T-helper 1 cell (primary cell): Measurements from ENCODE around the gene HNRNPD.
A peak's percentile ranks its signal among the peaks of the same experiment; 100 is the strongest.
"Not testable (repeated sequence)": the region's sequence is repeated elsewhere in the genome, so short reads cannot be mapped to it uniquely, and the experiment has no call there.

Source experiments
- DNase-seq, 5 donors: peaks; one replicate each; pipeline ENCODE4 v3.0.0-alpha.2; 2012 to 2020
- total RNA-seq, 4 donors: gene quantifications; one replicate each; lab custom pipeline; 2026; lab: John Stamatoyannopoulos, UW

HNRNPD gene, protein sequence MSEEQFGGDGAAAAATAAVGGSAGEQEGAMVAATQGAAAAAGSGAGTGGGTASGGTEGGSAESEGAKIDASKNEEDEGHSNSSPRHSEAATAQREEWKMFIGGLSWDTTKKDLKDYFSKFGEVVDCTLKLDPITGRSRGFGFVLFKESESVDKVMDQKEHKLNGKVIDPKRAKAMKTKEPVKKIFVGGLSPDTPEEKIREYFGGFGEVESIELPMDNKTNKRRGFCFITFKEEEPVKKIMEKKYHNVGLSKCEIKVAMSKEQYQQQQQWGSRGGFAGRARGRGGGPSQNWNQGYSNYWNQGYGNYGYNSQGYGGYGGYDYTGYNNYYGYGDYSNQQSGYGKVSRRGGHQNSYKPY
- 153 to 180 (median 157) reads per million in 4 donors for total RNA-seq

DNA sequence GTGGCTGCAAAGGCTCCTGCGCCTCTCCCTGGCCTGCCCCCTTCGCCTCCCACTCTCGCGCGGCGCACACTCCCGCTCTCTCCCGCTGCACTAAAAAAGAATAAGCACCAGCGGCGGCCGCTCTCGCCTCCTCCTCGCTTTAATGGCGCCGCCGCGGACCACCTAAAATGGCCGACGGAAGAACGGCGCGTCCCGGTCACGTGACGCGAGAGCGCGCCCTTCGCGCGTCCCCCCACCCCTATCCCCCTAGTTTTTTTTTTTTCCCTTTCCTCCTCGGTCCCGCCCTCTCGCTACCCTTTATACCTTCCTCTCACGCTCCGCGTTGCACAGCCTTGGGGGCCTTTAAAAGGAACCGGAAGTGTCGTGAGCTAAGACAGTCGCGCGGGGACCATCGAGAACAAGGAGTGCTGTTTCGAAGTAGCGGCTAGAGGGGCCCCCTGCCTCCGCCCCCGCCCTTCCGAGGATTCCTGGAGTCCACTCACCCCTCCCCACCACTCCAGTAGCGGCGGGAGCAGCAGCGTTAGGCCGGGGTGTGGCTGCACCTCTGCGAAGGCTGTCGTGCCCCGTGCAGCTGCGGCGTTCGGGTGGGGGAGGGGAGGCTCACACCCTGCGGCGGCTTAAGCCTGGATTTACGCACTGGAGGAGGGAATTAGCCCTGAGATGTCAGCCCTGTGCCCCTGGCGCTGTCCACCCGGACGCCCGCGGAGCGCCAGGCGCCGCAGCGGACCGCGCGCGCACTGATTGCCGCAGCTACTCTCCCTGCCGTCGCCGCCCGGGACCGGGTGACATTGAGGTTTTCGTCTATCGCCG is at the start of gene HNRNPD:
Gene HNRNPD (minus strand): TSS at position 176 of the 810 bp plus-strand sequence. CDS start 313 bp downstream, outside the sequence.
- DNase-seq: peak; percentile 81 to 99 (median 88)

DNA sequence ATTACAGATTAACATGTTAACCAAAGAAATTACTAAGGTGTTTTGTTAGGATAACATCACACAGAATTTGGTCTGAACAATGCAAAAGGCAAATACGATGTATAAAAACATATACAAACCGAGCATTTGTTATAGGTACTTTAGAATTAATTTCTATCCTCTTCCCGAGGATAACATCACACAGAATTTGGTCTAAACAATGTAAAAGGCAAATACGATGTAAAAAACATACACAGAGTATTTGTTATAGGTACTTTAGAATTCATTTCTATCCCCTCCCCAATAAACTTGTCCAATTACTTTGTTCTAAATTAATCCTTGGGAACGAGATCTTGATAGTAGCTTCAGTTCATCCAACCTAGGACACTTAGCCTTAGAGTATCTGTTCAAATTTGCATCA is 48.8 kb upstream of the HNRNPD start:
- no peak for DNase-seq

DNA sequence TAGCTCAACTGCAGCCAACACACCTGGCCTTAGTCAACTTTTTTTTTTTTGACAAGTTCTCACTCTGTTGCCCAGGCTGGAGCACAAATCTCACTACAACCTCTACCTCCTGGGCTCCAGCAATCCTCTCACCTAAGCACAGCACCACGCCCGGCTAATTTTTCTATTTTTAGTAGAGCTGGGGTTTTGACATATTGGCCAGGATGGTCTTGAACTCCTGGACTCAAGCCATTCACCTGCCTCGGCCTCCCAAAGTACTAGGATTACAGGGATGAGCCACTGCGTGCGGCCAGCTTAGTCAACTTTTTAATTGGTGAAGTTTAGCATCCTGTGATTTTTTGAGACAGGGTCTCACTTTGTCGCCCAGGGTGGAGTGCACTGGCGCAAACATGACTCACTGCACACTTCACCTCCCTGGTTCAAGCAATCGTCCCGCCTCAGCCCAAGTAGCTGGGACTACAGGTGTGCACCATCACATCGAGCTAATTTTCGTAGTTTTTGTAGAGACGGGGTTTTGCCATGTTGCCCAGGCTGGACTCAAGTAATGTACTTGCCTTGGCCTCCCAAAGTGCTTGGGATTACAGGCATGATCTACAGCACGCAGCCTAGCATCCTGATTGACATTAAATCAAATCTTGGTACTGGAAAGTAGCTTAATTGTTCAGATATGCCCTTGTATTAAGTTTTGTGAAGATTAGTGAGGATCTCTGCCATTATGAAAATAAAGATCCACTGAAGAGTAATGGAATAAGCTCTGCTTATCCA is 48.2 kb upstream of the HNRNPD start:
- no peak for DNase-seq

DNA sequence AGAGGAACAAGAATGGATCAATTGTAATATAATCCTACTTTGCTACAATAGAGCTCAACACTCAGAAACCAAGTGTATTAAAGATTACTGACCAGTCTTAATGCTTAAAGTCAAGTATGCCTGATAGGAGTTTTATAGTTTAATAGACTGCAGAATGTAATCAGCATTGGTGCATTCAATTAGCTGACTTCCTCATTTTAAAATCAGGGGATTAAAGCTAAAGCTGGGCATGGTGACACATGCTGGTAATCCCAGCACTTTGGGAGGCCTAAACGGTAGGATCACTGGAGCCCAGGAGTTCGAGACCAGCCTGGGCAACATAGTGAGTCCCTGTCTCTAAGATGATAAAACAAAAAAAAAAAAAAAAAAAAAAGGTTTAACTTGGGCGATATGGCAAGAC is 45.7 kb upstream of the HNRNPD start:
- DNase-seq: no peak

DNA sequence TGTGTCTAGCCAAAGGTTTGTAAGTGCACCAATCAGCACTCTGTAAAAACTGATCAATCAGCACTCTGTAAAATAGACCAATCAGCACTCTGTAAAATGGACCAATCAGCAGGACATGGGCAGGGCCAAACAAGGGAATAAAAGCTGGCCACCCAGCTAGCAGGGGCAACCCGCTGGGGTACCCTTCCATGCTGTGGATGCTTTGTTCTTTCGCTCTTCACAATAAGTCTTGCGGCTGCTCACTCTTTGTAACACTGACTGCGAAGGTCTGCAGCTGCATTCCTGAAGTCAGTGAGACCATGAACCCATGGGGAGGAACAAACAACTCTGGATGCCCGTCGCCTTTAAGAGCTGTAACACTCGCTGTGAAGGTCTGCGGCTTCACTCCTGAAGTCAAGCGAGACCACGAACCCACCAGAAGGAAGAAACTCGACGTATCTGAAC is 42.2 kb upstream of the HNRNPD start:
- no peak for DNase-seq

DNA sequence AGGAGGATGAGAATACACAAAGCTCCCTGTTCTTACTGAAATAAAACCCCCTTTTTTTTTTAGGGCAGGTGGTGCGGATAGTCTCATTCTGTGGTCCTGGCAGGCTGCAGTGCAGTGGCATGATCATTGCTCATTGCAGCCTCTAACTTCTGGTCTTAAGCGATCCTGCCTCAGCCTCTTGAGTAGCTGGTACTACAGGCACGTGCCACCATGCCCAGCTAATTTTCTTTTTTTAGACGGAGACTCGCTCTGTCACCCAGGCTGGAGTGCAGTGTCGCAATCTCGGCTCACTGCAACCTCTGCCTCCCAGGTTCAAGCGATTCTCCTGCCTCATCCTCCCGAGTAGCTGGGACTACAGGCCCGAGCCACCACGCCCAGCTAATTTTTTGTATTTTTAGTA is 41.3 kb upstream of the HNRNPD start:
- DNase-seq: not testable (repeated sequence)

DNA sequence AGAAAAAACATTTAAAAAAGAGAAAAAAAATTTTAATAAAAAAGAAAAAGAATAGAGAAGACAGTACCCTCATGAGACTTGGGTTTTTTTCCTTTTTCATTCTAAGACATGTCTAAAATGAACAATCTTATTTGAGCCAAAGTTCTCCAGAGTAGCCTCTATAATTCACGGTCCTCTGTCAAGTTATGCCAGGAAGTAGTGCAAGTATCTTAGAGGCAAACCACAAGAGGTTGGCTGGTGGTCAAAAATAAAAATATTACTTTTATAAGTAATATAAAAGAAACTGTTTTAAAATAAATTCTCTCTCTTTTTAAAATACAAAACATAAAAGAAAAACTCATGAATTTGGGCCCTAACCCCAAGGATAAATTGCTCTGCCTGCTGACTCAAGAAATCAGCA is 29.9 kb upstream of the HNRNPD start:
- DNase-seq: no peak

DNA sequence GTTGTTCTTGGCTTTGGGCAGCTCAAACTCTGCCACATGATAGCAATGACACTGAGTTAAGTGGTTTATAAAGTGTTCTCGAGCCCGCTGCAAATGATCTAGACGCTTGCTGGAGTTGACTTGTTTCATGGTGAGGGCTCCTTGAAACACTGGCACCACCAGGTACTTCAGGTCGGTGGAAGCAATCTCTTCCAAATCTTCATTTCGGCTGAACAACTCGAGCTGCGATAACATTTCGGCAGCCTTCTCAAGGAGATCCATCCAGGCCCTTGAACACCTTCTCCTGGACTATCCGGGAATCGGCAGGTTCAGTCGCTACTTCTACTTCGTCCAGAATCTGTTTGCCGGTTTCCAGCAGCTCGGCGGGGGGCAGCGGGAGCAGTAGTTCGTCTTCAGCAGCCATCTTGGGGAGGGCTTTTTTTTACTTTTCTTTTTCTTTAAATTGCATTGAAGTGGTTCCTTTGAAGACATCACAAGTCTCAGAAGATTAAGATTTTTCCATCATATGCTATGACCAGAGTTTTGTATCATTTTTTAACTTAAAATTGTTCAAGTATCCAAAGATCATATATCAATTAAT is 28.5 kb upstream of the HNRNPD start:
- no peak for DNase-seq

DNA sequence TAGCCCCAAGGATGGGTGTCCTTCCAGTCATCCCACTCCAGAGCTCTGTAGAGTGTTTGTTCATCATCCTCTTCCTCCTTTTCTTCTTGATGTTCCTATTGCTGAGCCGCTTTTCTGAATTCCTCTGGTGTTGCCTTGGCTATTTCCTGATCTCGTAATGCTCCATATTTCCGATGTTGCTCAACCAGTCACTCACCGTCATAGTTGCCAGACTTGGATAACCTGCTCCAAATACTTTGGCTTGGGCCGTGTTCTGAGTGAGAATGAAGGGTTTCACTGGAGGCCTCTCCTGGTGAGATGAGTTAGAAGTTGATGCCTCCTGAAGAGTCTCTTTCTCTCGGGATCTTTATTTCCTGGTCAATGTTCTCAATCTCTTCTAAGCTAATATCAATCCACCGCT is 27.8 kb upstream of the HNRNPD start:
- DNase-seq: no peak

DNA sequence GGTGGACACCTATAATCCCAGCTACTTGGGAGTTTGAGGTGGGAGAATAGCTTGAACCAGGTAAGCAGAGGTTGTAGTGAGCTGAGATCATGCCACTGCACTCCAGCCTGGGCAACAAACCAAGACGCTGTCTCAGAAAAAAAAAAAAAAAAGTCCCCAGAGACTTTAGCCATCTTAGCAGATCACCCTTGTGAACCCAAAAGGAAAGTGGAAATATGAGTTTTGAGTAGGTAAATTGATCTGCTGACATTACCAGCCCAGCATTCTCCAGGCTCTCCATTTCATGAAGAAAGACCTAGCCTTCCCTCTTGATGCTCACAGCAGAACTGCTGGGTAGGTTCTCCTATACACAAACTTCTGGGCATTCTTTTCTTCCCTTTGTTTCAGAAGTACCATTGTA is 24.5 kb upstream of the HNRNPD start:
- DNase-seq: no peak

DNA sequence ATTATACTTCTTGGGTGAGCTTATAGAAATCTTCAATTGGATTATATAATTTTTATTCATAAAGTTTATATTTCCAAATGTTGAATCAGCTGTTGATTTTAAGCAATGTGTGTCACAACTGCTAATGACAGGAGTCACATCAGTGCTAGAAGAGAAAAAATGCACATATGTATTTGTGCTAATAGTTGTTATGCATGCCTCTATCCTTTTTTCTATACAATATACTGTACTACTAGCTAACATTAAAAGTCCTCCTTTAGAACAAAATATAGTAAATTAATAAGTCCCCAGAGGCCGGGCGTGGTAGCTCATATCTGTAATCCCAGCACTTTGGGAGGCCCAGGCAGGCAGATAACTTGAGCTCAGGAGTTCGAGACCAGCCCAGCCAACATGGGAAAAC is 23.7 kb upstream of the HNRNPD start:
- DNase-seq: no peak

DNA sequence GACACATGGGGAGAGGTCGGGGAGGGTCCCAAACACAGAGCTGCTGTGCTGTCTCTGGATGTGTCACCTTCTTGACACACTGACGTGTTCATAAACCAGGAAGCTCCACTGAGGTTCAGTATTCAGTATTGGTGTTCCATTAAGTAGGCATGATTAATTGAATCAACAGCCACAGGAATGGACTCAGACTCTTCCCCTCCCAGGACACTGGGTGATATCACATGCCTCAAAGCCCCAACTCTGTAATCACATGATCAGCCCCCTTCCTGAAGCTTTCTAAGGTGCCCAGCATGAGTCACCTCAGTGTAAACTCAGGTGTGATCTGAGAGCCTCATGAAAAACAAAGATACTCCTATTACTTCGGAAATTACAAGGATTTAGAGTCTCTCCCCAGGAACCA is 21.1 kb upstream of the HNRNPD start:
- no peak for DNase-seq

DNA sequence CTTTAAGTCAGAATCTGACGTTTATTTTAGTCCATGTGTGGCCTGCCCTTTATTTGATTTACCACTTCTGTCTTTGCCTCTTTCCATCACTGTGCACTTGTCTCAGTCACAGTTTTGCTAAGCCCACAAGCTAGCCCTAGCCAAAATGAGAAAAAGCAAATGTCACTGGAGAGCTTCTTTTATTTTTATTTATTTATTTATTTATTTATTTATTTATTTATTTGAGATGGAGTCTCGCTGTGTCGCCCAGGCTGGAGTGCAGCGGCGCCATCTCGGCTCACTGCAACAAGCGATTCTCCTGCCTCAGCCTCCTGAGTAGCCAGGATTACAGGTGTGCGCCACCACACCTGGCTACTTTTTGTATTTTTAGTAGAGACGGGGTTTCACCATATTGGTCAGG is 16.3 kb upstream of the HNRNPD start:
- not testable (repeated sequence) for DNase-seq

DNA sequence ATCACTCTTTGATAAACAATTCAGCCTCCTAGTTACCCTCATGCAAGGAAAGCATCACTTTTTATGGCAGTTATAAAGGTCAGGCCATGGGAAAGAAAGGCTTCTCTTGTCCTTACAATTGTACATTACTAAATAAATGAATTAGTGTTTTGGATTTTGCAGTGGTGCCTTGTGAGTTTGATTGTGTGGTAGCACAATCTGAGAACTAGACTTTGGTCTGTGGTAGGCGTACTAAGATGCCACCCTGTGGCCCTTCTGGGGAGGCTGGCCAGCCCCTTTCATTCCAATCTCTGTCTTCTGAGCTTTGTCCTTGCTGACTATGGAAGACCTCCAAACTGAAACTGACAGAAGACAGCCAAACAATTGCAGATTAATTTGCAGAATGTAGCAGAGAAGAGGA is 14.6 kb upstream of the HNRNPD start:
- DNase-seq: no peak

DNA sequence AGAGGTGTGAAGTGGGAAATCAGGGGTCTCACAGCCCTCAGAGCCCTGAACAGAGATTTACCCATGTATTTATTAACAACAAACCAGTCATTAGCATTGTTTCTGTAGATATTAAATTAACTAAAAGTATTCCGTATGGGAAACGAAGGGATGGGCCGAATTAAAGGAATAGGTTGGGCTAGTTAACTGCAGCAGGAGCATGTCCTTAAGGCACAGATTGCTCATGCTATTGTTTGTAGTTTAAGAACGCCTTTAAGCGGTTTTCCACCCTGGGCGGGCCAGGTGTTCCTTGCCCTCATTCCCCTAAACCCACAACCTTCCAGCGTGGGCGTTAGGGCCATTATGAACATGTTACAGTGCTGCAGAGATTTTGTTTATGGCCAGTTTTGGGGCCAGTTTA is 12.5 kb upstream of the HNRNPD start:
- DNase-seq: not testable (repeated sequence)

DNA sequence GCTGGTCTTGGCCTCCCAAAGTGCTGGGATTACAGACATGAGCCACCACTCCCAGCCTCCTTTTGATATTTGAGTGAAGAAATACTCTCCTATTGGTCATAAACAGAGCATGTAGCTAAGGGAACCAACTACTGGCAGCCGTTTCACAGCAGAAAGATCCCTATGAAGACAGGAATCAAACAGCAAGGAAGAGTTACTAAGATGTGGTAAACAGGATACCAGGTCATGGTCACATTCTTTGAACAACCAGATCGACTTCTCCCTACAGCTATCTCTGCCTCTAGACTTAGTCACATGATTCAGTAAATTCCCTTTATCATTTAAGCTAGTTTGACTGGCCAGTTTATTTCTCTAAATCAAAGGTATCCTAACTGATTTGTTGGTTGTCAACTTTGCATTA is 9.0 kb upstream of the HNRNPD start:
- DNase-seq: no peak

DNA sequence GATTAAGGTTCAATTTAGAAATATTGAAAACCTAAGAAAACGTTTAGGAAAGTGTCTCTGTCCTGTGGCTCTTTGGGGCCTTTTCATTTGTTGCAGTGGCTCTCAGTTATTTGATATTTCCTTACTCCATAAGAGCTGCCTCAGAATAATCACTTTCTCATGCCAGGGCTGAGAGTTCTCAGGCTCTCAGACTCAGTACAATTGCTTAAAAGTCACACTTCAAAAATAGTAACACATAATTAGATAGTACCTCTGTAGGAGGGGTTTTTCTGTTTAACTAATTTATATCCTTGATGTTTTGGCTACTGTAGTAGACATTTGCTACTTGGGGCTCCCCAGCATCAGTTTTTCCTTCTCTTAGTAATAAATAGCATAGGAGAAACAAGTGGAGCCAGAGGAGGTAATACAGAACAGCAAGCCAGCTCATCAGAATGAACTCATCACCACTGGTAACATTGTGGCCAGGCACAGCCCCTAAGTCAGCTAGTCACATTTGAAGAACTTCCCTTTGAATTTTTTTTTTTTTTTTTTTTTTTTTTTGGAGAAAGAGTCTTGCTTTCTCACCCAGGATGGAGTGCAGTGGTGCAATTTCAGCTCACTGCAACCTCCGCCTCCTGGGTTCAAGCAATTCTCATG is 8.0 kb upstream of the HNRNPD start:
- no peak for DNase-seq

DNA sequence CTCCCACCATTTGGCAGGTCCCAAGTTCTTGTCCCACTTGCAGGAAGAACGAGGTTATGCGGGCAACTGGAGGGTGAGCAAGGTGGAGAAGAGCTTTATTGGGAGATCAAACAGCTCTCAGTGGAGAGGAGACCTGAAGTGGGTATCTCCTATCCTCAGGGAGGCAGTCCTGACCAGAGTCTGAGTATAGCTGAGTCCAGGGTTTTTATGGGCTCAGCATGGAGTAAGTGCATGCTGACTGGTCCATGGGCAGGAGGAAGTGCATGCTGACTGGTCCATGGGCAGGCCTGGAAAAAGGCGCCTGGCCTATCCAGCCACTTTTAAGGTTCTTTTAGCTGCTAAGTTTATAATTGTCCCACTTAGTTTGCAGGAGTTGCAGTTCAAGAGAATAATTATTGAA is 7.4 kb upstream of the HNRNPD start:
- no peak for DNase-seq

DNA sequence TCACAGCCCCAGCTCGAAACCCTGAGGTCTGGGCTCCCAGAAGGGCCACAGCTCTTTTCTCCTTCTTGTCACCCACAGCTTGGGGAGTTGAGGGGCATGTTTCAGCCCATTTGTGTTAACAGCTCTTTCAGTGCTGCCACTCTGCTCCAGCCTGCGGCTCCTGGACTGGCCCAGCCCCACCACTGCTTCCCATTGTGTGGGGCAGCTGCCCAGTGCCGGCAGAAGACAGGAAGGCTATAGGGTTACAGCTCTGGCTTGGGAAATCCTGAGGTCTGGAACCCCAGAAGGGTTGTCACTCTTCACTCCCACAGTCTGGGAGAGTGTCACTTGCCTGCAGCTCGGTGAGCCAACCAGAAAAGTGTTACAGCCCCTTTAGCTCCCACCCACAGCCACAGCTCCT is 7.0 kb upstream of the HNRNPD start:
- no peak for DNase-seq

DNA sequence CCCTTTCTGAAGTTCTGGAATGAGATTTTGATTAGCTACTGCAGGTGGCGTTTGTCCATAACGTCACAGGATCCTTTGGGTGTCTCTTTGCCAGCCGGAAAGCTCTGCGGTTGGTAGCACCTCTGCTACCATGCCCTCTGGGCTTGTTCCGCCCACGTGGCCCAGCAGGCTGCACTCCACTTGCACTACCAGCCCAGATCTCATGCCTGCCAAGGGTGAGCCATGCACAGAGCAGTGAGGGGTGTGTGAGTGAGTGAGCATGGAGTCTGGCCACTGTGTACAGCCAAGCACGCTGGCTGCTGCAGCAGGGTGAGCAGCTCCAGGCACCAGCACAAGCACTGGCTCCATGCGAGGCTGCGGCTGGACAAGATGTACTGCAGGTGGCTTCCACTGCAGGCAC is 6.6 kb upstream of the HNRNPD start:
- no peak for DNase-seq

DNA sequence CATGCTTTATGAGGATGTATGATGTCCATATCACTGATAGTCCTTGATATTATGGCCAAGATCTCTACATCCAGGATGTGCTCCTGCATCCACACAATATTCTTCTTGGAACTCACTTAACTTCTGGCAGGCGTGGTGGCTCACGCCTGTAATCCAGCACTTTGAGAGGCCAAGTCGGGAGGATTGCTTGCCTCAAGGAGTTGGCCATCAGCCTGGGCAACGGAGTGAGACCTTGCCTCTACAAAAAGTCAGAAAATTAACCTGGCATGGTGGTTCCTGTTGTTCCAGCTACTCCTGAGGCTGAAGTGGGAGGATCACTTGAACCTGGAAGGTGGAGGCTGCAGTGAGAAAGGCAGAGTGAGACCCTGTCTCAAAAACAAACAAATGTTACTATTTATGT is 2.3 kb upstream of the HNRNPD start:
- DNase-seq: no peak

DNA sequence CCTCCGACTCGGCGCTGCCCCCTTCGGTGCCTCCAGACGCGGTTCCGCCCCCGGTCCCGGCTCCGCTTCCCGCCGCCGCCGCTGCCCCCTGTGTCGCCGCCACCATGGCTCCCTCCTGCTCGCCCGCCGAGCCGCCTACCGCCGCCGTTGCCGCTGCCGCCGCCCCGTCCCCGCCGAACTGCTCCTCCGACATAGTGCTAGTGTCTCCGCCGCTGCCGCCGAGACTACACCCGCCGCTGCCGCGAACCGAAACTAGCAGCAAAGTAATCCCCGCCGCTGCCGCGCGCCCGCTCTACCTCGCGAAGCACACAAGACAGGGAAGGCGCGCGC is 340 bp downstream of the HNRNPD start:
- no peak for DNase-seq
